HepG2 (cell line): ENCODE data around the gene SEMA4A. TPM values are rescaled to one million over a fixed set of nuclear protein-coding genes. Genes with fewer than 3 reads are reported as not detected.
A peak's percentile ranks its signal among the peaks of the same experiment; 100 is the strongest.

Source experiments
- BCL6 ChIP-seq: IDR thresholded peaks from 2 replicates; pipeline ENCODE4 v1.6.1; 2016; ENCODE audit warnings: missing genetic modification reagents, missing compliant biosample characterization
- CHD4 ChIP-seq: fragments of 200-600 bp; sonication (generic); IDR thresholded peaks from 2 replicates; pipeline ENCODE4 v1.7.0; 2017; ENCODE audit warnings: mild to moderate bottlenecking, low read length, borderline replicate concordance
- CREM ChIP-seq, 2 experiments: sonication (generic) in 1 of 2; formaldehyde crosslinking in 1 of 2; IDR thresholded peaks; 2 replicates each; pipeline versions ENCODE4 v1.4.0 to v1.6.1; 2016 to 2020; ENCODE audit warnings: antibody characterized with exemption in 1 of 2, mild to moderate bottlenecking in 1 of 2, missing genetic modification reagents in 1 of 2
- EED ChIP-seq: sonication (generic); formaldehyde crosslinking; IDR thresholded peaks from 2 replicates; pipeline ENCODE4 v1.5.0; 2020; ENCODE audit warnings: mild to moderate bottlenecking, missing genetic modification reagents
- ELF1 ChIP-seq: sonication (generic); formaldehyde crosslinking; IDR thresholded peaks from 2 replicates; pipeline ENCODE4 v1.4.0; 2020; ENCODE audit warnings: missing genetic modification reagents
- GTF3A ChIP-seq: sonication (generic); formaldehyde crosslinking; conservative IDR thresholded peaks from 2 replicates; pipeline ENCODE4 v1.4.0; 2020; ENCODE audit warnings: mild to moderate bottlenecking, missing genetic modification reagents
- HDAC1 ChIP-seq: sonication (generic); formaldehyde crosslinking; IDR thresholded peaks from 2 replicates; pipeline ENCODE4 v1.5.1; 2020; ENCODE audit warnings: mild to moderate bottlenecking, missing genetic modification reagents
- KDM5A ChIP-seq: fragments of 200-600 bp; sonication (generic); IDR thresholded peaks from 2 replicates; pipeline ENCODE4 v1.7.0; 2018; ENCODE audit warnings: antibody characterized with exemption, mild to moderate bottlenecking, low read length, borderline replicate concordance
- MTA1 ChIP-seq: sonication (generic); formaldehyde crosslinking; IDR thresholded peaks from 2 replicates; pipeline ENCODE4 v1.4.0; 2020; ENCODE audit warnings: missing genetic modification reagents, mild to moderate bottlenecking, borderline replicate concordance
- NCOA5 ChIP-seq: sonication (generic); formaldehyde crosslinking; IDR thresholded peaks from 2 replicates; pipeline ENCODE4 v1.4.0; 2020; ENCODE audit warnings: missing genetic modification reagents
- RXRA ChIP-seq: sonication (generic); formaldehyde crosslinking; IDR thresholded peaks from 2 replicates; pipeline ENCODE4 v1.5.1; 2020; ENCODE audit warnings: missing genetic modification reagents
- SAP130 ChIP-seq: IDR thresholded peaks from 2 replicates; pipeline ENCODE4 v1.6.1; 2016; ENCODE audit warnings: low read depth
- ZIK1 ChIP-seq: sonication (generic); formaldehyde crosslinking; IDR thresholded peaks from 2 replicates; pipeline ENCODE4 v1.5.0; 2020; ENCODE audit warnings: mild to moderate bottlenecking, low read depth, missing genetic modification reagents, borderline replicate concordance
- ZNF430 ChIP-seq: sonication (generic); formaldehyde crosslinking; IDR thresholded peaks from 2 replicates; pipeline ENCODE4 v1.9.0; 2021; ENCODE audit warnings: mild to moderate bottlenecking, missing genetic modification reagents
- ZNF484 ChIP-seq: sonication (generic); formaldehyde crosslinking; IDR thresholded peaks from 2 replicates; pipeline ENCODE4 v1.5.1; 2020; ENCODE audit warnings: mild to moderate bottlenecking, low read depth, missing genetic modification reagents, borderline replicate concordance
- ZNF792 ChIP-seq: IDR thresholded peaks from 2 replicates; pipeline ENCODE4 v1.6.1; 2016
- ZZZ3 ChIP-seq: sonication (generic); formaldehyde crosslinking; IDR thresholded peaks from 2 replicates; pipeline ENCODE4 v1.4.0; 2020; ENCODE audit warnings: missing genetic modification reagents, mild to moderate bottlenecking, borderline replicate concordance
- polyA plus RNA-seq, 8 experiments: library from polyadenylated mRNA; depleted of rRNA in 3 of 8; stranded (reverse) in 7 of 8; unstranded in 1 of 8; fragments of >200 nt; fragmentation: Illumina TruSeq in 4 of 8; extraction: Trizol in 4 of 8; gene quantifications; 2 replicates each; pipeline versions ENCODE4 v1.2.1 to v1.2.3, GENCODE V29; 2011 to 2016; ENCODE audit warnings: low read depth in 4 of 8, missing spikeins in 1 of 8, mixed read lengths in 1 of 8; ENCODE audit not compliant: insufficient read depth in 1 of 8
- total RNA-seq, 5 experiments: library from RNA; depleted of rRNA; stranded (reverse); fragments of >200 nt; fragmentation: Illumina TruSeq; extraction: Trizol; gene quantifications; 2 replicates each; pipeline ENCODE4 v1.2.3, GENCODE V29; 2016; ENCODE audit warnings: low read depth in 1 of 5
- TF ChIP-seq, protein P1 (sequence below): sonication (generic); formaldehyde crosslinking; IDR thresholded peaks from 2 replicates; pipeline ENCODE4 v1.4.0; 2020; ENCODE audit warnings: missing genetic modification reagents
- TF ChIP-seq, protein P2 (sequence below): sonication (generic); formaldehyde crosslinking; IDR thresholded peaks from 2 replicates; pipeline ENCODE4 v1.4.0; 2020; ENCODE audit warnings: missing genetic modification reagents
- TF ChIP-seq, protein P3 (sequence below): sonication (generic); formaldehyde crosslinking; IDR thresholded peaks from 2 replicates; pipeline ENCODE4 v1.9.0; 2022; ENCODE audit warnings: low read depth, missing genetic modification reagents
- TF ChIP-seq, protein P4 (sequence below): sonication (generic); formaldehyde crosslinking; IDR thresholded peaks from 2 replicates; pipeline ENCODE4 v1.4.0; 2020; ENCODE audit warnings: missing genetic modification reagents, borderline replicate concordance

SEMA4A gene
- total and polyA plus RNA-seq, 2 of the 13 experiments (the other 11 are each of a cell fraction or from before 2014, with no cell fraction given), result 0.09 to 0.20 TPM

DNA sequence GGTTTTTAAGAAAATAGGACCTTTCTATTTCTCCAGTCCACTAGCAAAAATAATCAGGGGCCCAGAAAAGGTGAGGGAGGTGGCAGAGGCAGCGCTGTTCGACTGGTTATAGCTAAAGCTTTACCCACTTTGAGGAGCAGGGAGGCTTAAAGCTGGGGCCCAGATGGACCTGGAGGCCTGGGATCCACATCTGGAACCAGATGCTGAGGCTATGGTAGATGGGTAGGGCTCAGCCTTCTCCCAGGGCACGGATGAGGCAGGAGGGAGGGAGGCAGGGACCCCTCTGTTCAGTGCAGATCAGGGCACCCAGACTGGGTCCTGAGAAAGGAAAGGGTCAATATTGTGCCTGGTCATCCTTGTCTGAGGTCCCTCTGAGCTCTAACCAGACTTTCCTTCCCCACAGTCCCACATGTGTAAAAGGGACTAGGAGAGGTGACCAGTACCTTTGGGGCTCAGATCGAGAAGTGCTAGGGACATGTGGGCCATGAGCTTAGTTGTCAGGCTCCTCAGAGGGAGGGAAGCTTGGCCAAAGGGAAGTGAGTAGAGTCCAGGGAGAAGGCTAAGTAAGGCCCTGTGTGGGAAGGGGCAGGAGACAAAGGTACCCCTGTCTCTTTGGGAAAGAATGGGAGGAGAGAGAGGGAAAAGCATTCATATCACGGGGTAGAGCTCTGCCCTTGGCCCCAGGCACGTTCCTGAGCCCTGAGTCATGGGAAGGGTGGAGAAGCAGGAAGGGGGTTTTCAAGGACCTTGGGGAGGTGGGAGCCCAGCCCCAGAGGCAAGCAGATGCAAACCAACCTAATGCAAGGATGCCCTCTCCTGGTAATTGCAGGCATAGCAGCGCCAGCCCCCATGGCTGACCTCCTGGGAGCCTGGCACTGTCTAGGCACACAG, 23.5 kb upstream of the SEMA4A start (continued):
- TF ChIP-seq EED (CRISPR knock-in tag) (0 out of 2 replicates have a peak, but pooled peaks have one; percentile 46), ZNF484 (CRISPR knock-in tag) (no peak), ZNF430 (CRISPR knock-in tag) (no peak), MTA1 (CRISPR knock-in tag) (peak; percentile 91), NCOA5 (CRISPR knock-in tag) (no peak), GTF3A (0 out of 2 replicates have a peak, but pooled peaks have one; percentile 68), RXRA (CRISPR knock-in tag) (peak; percentile 94), KDM5A (no peak), SAP130 (peak; percentile 95), ZZZ3 (no peak), HDAC1 (peak; percentile 65), ZIK1 (peak; percentile 65; the same call in 1 of the 2 replicates), ZNF792 (CRISPR knock-in tag) (peak; percentile 85; the same call in 1 of the 2 replicates), BCL6 (peak; percentile 74), CHD4 (peak; percentile 75; the same call in 1 of the 2 replicates), ELF1 (peak; percentile 73), CREM (IDR thresholded peaks at IDR 0.05) (peak; percentile 34; the same call in 1 of the 2 replicates), CREM (CRISPR knock-in tag; IDR thresholded peaks at IDR 0.05) (no peak)
- TF ChIP-seq, protein P1, sequence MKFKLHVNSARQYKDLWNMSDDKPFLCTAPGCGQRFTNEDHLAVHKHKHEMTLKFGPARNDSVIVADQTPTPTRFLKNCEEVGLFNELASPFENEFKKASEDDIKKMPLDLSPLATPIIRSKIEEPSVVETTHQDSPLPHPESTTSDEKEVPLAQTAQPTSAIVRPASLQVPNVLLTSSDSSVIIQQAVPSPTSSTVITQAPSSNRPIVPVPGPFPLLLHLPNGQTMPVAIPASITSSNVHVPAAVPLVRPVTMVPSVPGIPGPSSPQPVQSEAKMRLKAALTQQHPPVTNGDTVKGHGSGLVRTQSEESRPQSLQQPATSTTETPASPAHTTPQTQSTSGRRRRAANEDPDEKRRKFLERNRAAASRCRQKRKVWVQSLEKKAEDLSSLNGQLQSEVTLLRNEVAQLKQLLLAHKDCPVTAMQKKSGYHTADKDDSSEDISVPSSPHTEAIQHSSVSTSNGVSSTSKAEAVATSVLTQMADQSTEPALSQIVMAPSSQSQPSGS, result peak; percentile 95
- TF ChIP-seq, protein P2, sequence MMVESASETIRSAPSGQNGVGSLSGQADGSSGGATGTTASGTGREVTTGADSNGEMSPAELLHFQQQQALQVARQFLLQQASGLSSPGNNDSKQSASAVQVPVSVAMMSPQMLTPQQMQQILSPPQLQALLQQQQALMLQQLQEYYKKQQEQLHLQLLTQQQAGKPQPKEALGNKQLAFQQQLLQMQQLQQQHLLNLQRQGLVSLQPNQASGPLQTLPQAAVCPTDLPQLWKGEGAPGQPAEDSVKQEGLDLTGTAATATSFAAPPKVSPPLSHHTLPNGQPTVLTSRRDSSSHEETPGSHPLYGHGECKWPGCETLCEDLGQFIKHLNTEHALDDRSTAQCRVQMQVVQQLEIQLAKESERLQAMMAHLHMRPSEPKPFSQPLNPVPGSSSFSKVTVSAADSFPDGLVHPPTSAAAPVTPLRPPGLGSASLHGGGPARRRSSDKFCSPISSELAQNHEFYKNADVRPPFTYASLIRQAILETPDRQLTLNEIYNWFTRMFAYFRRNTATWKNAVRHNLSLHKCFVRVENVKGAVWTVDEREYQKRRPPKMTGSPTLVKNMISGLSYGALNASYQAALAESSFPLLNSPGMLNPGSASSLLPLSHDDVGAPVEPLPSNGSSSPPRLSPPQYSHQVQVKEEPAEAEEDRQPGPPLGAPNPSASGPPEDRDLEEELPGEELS (CRISPR knock-in tag), result peak; percentile 78
- TF ChIP-seq, protein P3, sequence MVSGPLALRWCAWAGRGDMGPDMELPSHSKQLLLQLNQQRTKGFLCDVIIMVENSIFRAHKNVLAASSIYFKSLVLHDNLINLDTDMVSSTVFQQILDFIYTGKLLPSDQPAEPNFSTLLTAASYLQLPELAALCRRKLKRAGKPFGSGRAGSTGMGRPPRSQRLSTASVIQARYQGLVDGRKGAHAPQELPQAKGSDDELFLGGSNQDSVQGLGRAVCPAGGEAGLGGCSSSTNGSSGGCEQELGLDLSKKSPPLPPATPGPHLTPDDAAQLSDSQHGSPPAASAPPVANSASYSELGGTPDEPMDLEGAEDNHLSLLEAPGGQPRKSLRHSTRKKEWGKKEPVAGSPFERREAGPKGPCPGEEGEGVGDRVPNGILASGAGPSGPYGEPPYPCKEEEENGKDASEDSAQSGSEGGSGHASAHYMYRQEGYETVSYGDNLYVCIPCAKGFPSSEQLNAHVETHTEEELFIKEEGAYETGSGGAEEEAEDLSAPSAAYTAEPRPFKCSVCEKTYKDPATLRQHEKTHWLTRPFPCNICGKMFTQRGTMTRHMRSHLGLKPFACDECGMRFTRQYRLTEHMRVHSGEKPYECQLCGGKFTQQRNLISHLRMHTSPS, result peak; percentile 68; the same call in 1 of the 2 replicates
- TF ChIP-seq, protein P4, sequence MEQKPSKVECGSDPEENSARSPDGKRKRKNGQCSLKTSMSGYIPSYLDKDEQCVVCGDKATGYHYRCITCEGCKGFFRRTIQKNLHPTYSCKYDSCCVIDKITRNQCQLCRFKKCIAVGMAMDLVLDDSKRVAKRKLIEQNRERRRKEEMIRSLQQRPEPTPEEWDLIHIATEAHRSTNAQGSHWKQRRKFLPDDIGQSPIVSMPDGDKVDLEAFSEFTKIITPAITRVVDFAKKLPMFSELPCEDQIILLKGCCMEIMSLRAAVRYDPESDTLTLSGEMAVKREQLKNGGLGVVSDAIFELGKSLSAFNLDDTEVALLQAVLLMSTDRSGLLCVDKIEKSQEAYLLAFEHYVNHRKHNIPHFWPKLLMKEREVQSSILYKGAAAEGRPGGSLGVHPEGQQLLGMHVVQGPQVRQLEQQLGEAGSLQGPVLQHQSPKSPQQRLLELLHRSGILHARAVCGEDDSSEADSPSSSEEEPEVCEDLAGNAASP (CRISPR knock-in tag), result peak; percentile 73; the same call in 1 of the 2 replicates
